Heart right ventricle (tissue), 16 donors: ENCODE data around the gene FLOT1. TPM values are rescaled to one million over a fixed set of nuclear protein-coding genes. Genes with fewer than 3 reads are reported as not detected.
"Not testable (repeated sequence)": the region's sequence is repeated elsewhere in the genome, so short reads cannot be mapped to it uniquely, and the experiment has no call there.

Experiments used
- ATAC-seq, 8 donors: fragments of 200-7000 bp; cut with Tn5 transposase; one replicate each; pipeline ENCODE4 v1.9.1; 2020; ENCODE audit warnings: mild to moderate bottlenecking in 8 of 8, moderate library complexity in 8 of 8, moderate number of reproducible peaks in 1 of 8
- DNase-seq, 2 donors: peaks; one replicate each; pipeline ENCODE4 v3.0.0-alpha.2; 2020
- H3K27ac ChIP-seq, 10 donors: fragments of 200-600 bp; sonication (generic) in 2 of 10; one replicate each; pipeline versions ENCODE4 v1.5.0 to v1.8.0; 2020 to 2022; ENCODE audit warnings: mild to moderate bottlenecking in 3 of 10
- H3K27me3 ChIP-seq, 7 donors: fragments of 200-600 bp; one replicate each; pipeline ENCODE4 v1.8.0; 2021 to 2022; ENCODE audit warnings: mild to moderate bottlenecking in 2 of 7
- H3K36me3 ChIP-seq, 9 donors: fragments of 200-600 bp; sonication (generic) in 1 of 9; one replicate each; pipeline versions ENCODE4 v1.5.0 to v1.8.0; 2020 to 2022; ENCODE audit warnings: mild to moderate bottlenecking in 2 of 9
- H3K4me1 ChIP-seq, 9 donors: fragments of 200-600 bp; sonication (generic) in 1 of 9; one replicate each; pipeline versions ENCODE4 v1.5.0 to v1.8.0; 2020 to 2022; ENCODE audit warnings: mild to moderate bottlenecking in 4 of 9
- H3K4me3 ChIP-seq, 10 donors: fragments of 200-600 bp; sonication (generic) in 2 of 10; one replicate each; pipeline versions ENCODE4 v1.5.0 to v1.8.0; 2020 to 2022; ENCODE audit warnings: mild to moderate bottlenecking in 7 of 10, moderate library complexity in 2 of 10
- H3K9me3 ChIP-seq, 11 donors: fragments of 200-600 bp in 10 of 11; sonication (generic) in 2 of 11; one replicate each; pipeline versions ENCODE4 v1.5.0 to v1.8.0; 2013 to 2022; ENCODE audit warnings: mild to moderate bottlenecking in 2 of 11, control low read depth in 1 of 11, moderate library complexity in 1 of 11
- WGBS, 2 donors: extraction: QIAGEN DNeasy Blood & Tissue Kit; methylation state at CpG; one replicate each; pipeline ENCODE4 v1.1.7; 2013; ENCODE audit warnings: inconsistent platforms in 1 of 2; 5-methylcytosine and 5-hydroxymethylcytosine counted together
- intact Hi-C, 10 donors: fragments of 100-400 bp; cut with DNase I; formaldehyde crosslinking; loops; one replicate each; pipeline versions ENCODE4 v1.11.1 to v1.14.2; 2022
- polyA plus RNA-seq, 2 donors: library from polyadenylated mRNA; stranded (reverse); fragments of 200-250 nt; gene quantifications; one replicate each; pipeline ENCODE4 v1.2.3, GENCODE V29; 2013
- total RNA-seq, 10 donors: library from RNA; stranded (reverse); fragmentation: NEBNext Ultra II Directional in 3 of 10; extraction: Animal tissue kit (Norgen Biotek cat#: 25700) in 3 of 10; gene quantifications; one replicate each; pipeline versions ENCODE4 v1.2.1 to v1.2.4, GENCODE V29; 2021 to 2023
- TF ChIP-seq, protein P1 (sequence below), 9 donors: fragments of 200-600 bp; sonication (generic) in 2 of 9; IDR thresholded peaks; one replicate each; pipeline versions ENCODE4 v1.5.0 to v1.8.0; 2021 to 2022; ENCODE audit warnings: antibody characterized with exemption in 9 of 9, mild to moderate bottlenecking in 5 of 9, moderate library complexity in 1 of 9
- donor health status: Arrhythmogenic right ventricular cardiomyopathy.
- donor health status: ischemic (EF 13 %, LVEDD 7.1; RV severe dilation, severe dysfunction).
- donor health status: healthy with polysubstance abuse.
- donor health status: DM: no; HTN: yes; CAD: no.
- donor health status: DM: no; HTN: no; CAD: no.
- donor health status: ischemic (EF 25% LVEDD 6.9; RV normal size, moderate dysfunction).
- donor health status: ischemic (EF 25% LVEDD 5.7; RV mildly dilated, moderate dysfunction).
- donor health status: healthy.
- donor health status: DM: yes; HTN: yes; CAD: no.
- donor health status: Ischemic cardiomyopathy.
- donor health status: ischemic (EF 35%, LVEDD 5.7; RV mildly dilated, moderate dysfunction).
- donor health status: nonischemic (EF 11% LVEDD 7.7; RV severe dilation, severe dysfunction).
- donor health status: DM: yes; HTN: yes; CAD: no.
- donor health status: PGD.
- donor health status: ischemic (EF 29% LVEDD 5.4; RV normal size, mild dysfunction).
- donor health status: nonischemic (EF 23%, LVEDD 6.1; RV moderate dilation, normal function).

FLOT1 gene
- total and polyA plus RNA-seq, 12 donors: 158 to 317 (median 190) TPM

DNA sequence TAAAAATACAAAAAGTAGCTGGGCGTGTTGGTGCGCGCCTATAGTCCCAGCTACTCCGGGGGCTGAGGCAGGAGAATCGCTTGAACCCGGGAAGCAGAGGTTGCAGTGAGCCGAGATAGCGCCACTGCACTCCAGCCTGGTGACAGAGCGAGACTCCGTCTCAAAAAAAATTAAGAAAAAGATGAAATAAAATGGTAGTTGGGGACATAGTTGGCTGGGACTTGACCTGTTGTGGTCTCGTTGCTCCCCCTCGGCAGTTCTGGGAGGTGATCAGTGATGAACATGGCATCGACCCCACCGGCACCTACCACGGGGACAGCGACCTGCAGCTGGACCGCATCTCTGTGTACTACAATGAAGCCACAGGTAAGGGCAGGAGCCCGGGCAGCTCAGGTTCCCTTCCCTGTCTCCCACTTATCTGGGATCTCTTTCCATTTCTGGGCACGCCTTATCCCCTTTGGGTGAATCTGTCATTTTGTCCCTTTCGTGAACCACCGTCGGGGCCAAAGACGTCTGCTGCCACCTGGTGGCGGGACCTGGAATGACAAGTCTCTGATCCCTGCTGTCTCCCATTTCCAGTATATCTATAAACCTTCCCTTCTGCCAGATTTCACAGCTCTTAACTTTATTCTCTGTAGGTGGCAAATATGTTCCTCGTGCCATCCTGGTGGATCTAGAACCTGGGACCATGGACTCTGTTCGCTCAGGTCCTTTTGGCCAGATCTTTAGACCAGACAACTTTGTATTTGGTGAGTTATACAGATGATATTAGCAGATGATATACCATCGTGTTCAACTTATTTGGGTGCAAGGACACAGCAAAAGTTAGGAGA, 20.0 kb downstream of the FLOT1 start:
- intact Hi-C loops: loop anchor here (1.0 to 10.0 kb wide), 10 partner anchors 42 to 238 kb away; partner anchors contain the start of genes GNL1 (in 3 of the 10), PRR3 (in 3 of the 10), ATAT1 (in 1 of the 10) and HLA-E (in 1 of the 10)
- ATAC-seq: peak in 5 of 8 donors; percentile 1 to 25 (median 10)
- DNase-seq: peak; percentile 80 to 85
- Histone ChIP-seq H3K4me1 (peaks cover 7 to 71% (median 61%) of the 10 kb centered on the region in 9 donors), H3K36me3 (peaks cover 0 to 60% (median 34%) of the 10 kb centered on the region in 9 donors), H3K4me3 (peak overlapping the region; percentile 34 to 98 (median 84)), H3K27me3 (no peaks in the 10 kb centered on the region), H3K27ac (peak overlapping the region in 9 of 10 donors; percentile 73 to 99 (median 97)), H3K9me3 (no peaks in the 10 kb centered on the region)
- TF ChIP-seq, protein P1, sequence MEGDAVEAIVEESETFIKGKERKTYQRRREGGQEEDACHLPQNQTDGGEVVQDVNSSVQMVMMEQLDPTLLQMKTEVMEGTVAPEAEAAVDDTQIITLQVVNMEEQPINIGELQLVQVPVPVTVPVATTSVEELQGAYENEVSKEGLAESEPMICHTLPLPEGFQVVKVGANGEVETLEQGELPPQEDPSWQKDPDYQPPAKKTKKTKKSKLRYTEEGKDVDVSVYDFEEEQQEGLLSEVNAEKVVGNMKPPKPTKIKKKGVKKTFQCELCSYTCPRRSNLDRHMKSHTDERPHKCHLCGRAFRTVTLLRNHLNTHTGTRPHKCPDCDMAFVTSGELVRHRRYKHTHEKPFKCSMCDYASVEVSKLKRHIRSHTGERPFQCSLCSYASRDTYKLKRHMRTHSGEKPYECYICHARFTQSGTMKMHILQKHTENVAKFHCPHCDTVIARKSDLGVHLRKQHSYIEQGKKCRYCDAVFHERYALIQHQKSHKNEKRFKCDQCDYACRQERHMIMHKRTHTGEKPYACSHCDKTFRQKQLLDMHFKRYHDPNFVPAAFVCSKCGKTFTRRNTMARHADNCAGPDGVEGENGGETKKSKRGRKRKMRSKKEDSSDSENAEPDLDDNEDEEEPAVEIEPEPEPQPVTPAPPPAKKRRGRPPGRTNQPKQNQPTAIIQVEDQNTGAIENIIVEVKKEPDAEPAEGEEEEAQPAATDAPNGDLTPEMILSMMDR (IDR thresholded peaks at IDR 0.05): peak in 8 of 9 donors; percentile 96 to 99 (median 97)
- 13 to 17% methylated on average over 27 of the region's 27 CpGs for WGBS, 2 donors

- H3K27me3 ChIP-seq, DNase-seq, H3K9me3 ChIP-seq, ATAC-seq: not testable (repeated sequence)
- WGBS, 2 donors: 16 to 17% methylated on average over 10 of the region's 10 CpGs
- Histone ChIP-seq H3K4me3 (peak overlapping the region; percentile 34 to 98 (median 84)), H3K27ac (peak overlapping the region in 9 of 10 donors; percentile 73 to 99 (median 97)), H3K36me3 (peaks cover 0 to 55% (median 29%) of the 10 kb centered on the region in 9 donors), H3K4me1 (peaks cover 7 to 71% (median 61%) of the 10 kb centered on the region in 9 donors)
- intact Hi-C loops: loop anchor here (1.0 to 10.0 kb wide), 10 partner anchors 41 to 237 kb away; partner anchors contain the start of genes GNL1 (in 3 of the 10), PRR3 (in 3 of the 10), ATAT1 (in 1 of the 10) and HLA-E (in 1 of the 10)
Measured at GRCh38 chr6:30722025-30722279, 20.5 kb downstream of the FLOT1 start.

DNA sequence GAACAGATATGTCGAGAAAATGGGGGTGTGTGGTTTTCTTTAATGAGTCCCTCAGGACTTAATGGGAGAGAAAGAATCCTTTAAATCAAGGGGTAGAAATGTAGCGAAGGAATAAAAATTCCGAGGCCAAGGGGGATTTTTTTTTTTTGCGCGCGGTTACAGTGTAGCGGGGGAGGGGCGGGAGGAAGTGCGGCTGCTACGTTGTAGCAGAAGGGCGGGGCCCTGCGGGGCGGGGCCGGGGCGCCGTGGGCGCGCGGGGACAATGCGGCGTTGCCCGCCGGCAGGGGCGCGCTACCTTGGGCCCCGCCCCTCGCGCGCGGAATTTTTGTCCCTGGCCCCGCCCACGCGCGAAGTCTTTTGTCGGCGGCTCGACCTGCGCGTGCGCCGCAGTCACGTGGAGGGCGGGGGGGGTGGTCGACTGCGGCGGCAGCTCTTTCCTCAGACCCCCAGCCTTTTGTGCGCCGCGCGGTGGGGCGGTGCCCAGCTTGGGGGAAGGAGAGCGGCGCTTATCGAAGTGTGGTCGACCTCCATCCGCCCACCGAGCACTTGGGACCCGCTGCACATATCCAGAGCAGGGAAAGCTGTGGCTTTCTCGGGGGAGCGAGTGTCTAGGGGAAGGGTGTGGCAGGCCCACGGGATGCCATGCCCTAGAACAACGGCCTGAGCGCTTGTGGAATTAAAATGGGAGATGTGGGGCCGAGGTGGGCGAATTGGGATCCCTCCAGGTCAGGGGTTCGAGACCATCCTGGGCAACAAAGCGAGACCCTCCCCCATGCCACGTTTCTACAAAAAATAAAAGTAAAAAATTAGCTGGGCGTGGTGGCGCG, 21.1 kb downstream of the FLOT1 start:
- intact Hi-C loops: loop anchor here (1.0 to 10.0 kb wide), 12 partner anchors 35 to 237 kb away; partner anchors contain the start of genes PPP1R18 (in 5 of the 10), MRPS18B (in 4 of the 10), PPP1R10 (in 4 of the 10) and GNL1 (in 3 of the 10)
- no peaks in the 10 kb centered on the region for H3K27me3 ChIP-seq
- H3K36me3 ChIP-seq: peaks cover 0 to 49% (median 27%) of the 10 kb centered on the region in 9 donors
- WGBS, 2 donors: 1 to 2% methylated on average over 69 to 71 of the region's 71 CpGs
- peak overlapping the region; percentile 70 to 99 (median 96) for H3K27ac ChIP-seq
- H3K4me1 ChIP-seq: peaks cover 7 to 75% (median 65%) of the 10 kb centered on the region in 9 donors
- DNase-seq (peak; percentile 93 to 94), ATAC-seq (peak; percentile 70 to 82 (median 78))
- H3K9me3 ChIP-seq: no peaks in the 10 kb centered on the region
- TF ChIP-seq, protein P1 (IDR thresholded peaks at IDR 0.05): peak; percentile 30 to 76 (median 49)
- peak overlapping the region; percentile 67 to 98 (median 88) for H3K4me3 ChIP-seq

DNA sequence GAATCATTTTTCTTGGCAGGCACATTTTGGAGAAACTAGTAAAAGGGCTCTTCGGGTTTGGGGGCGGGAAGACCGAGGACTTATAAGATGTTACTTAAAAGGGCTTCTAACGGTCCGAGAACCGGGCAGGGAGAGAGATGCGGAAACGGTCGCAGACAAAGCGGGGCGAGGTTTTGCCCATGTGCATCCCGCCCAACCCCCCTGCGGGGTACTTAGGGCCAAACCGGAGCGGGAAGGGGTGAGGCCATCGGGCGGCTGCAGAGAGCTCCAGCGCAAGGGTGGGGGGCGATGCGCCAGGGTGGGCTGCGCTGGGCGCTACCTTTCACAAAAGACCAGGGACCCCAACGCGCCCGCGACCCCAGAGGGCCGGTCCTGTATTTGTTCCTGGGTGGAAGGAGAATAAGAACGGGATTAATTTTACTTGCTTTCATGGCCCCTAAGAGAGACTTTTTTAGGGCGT, 21.7 kb downstream of the FLOT1 start:
- Histone ChIP-seq H3K36me3 (peaks cover 0 to 43% (median 27%) of the 10 kb centered on the region in 9 donors), H3K9me3 (no peaks in the 10 kb centered on the region), H3K4me1 (peaks cover 7 to 74% (median 68%) of the 10 kb centered on the region in 9 donors), H3K27ac (peak overlapping the region; percentile 70 to 99 (median 96)), H3K27me3 (no peaks in the 10 kb centered on the region), H3K4me3 (peak overlapping the region; percentile 67 to 98 (median 88))
- WGBS, 2 donors: 1% methylated on average over 29 of the region's 29 CpGs
- DNase-seq: peak; percentile 73
- peak; percentile 2 to 47 (median 18) for ATAC-seq
- TF ChIP-seq, protein P1 (IDR thresholded peaks at IDR 0.05): no peak
- intact Hi-C loops: loop anchor here in 8 of 10 donors (1.0 to 10.0 kb wide), 10 partner anchors 34 to 236 kb away; partner anchors contain the start of genes MRPS18B (in 5 of the 8), PPP1R10 (in 5 of the 8), PPP1R18 (in 5 of the 8) and GNL1 (in 3 of the 8)
